LNCAP (cell line): ENCODE results near the gene CCNT2.

Experiments
- TF ChIP-seq, protein P1 (sequence below): fragments of 450-650 bp; IDR thresholded peaks from 2 replicates; pipeline ENCODE4 v1.5.1; 2017; ENCODE audit warnings: mild to moderate bottlenecking

CCNT2 gene

DNA sequence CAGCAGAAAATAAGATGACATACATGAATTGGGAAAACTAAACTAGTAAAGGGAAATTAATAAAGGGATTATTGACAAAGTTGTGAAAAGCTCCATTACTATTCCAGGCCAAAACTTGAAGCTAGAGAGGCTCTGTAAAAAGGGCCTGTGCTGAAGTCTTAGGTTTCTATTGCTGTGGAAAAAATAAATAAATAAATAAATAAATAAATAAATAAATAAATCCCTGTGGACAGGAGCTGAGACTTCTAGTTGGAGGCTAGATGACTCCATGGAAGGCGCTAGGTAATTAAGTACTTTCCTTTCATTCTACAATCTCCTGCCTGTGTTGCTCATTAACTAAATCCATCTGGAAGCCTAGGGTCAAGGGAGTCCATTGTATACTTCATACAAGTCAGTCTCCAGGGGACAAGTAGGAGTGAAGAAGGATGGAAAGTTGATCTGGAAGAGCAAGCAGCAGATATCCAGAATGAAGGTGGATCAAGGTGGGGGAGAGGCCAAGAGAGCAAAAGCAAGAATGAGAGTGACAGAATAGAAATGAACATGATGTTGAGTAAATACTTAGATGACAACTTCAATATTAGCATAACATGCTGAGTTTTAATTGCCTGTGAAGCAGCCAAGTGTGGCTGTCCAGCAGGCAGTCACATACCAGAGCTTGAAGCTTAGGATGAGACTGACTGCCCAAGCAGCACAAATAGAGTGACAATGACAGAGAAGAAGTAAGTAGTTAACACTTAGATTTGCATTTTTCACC, 26.2 kb upstream of the CCNT2 start:
- TF ChIP-seq, protein P1, sequence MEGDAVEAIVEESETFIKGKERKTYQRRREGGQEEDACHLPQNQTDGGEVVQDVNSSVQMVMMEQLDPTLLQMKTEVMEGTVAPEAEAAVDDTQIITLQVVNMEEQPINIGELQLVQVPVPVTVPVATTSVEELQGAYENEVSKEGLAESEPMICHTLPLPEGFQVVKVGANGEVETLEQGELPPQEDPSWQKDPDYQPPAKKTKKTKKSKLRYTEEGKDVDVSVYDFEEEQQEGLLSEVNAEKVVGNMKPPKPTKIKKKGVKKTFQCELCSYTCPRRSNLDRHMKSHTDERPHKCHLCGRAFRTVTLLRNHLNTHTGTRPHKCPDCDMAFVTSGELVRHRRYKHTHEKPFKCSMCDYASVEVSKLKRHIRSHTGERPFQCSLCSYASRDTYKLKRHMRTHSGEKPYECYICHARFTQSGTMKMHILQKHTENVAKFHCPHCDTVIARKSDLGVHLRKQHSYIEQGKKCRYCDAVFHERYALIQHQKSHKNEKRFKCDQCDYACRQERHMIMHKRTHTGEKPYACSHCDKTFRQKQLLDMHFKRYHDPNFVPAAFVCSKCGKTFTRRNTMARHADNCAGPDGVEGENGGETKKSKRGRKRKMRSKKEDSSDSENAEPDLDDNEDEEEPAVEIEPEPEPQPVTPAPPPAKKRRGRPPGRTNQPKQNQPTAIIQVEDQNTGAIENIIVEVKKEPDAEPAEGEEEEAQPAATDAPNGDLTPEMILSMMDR = no peak

DNA sequence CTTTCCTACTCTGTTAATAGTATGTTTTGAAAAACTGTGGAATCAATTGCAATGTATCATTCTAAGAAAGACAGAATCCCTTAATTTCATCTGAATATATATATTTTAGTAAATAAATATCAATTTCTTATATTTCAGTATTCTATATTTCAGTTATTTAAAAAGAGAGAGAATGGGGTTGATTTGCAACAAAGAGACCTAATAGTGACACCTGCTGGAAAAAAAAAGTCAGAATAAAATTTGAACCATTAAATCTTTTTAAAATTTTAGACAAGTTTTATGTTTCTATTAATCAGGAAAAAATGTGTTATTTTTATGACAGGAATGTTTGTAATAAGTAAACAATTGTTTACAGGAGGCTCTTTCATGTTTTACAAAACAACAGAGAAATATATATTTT, 20.7 kb upstream of the CCNT2 start:
- TF ChIP-seq, protein P1 = peak; percentile 41; the same call in 1 of the 2 replicates

GRCh38 chr2:134899204-134899603, 19.4 kb upstream of the CCNT2 start:
- TF ChIP-seq, protein P1 = no peak

DNA sequence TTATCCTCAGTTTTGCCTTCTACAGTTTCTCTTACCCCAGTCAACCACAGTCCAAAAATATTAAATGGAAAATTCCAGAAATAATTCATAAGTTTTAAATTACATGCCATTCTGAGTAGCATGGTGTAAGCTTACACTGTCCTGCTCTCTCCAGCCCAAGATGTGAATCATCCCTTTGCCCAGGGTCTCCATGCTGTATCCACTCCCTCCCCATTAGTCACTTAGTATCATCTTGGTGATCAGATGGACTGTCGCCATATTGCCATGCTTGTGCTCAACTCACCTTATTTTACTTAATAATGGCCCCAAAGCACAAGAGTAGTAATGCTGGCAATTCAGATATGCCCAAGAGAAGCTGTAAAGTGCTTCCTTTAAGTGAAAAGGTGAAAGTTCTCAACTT, 18.5 kb upstream of the CCNT2 start:
- TF ChIP-seq, protein P1 = no peak

DNA sequence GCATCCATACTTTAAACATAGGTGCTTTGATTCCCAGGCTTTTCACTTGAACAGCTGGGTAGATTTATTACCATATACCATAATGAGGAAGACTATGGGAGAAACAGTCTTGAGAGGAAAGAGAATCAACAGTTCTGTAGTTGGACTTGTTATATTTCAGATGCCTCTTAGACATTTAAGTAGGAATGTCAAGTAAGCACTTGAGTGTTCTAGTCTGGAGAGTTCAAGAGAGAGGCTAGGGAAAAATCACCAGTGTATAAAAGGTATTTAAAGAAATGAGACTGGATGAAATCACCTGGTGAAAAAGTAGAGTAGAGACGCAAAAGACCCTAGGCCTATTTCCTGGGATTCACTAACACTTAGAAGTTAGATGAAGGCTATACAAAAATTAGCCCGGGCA, 13.5 kb upstream of the CCNT2 start:
- TF ChIP-seq, protein P1 = no peak

DNA sequence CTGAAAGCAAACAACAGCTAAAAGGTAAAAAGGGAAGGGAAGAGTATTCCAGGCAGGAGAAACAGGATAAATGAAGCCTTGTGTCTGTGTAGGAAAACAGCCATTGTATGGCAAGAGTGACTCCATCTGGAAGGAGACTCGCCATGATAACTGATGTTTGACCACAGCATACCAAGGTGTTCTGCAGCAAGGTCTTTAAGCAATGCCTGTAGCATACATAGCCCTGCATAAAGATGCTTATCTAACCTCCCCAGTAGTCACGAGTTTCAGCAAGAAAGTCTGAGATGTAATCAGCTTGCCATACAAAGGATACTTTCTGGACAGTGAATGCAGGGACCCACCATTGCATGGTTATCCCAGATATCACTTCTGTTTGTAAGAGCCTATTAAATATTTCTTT, 11.9 kb upstream of the CCNT2 start:
- TF ChIP-seq, protein P1 = no peak

- TF ChIP-seq, protein P1 = no peak
Measured at GRCh38 chr2:134910763-134911399, 7.7 kb upstream of the CCNT2 start.
